ENCODE results near the gene ABI3BP.

ABI3BP gene

GRCh38 chr3:100702980-100703345, 290.3 kb downstream of the ABI3BP start:
- no peak for DNase-seq (ENCODE audit: insufficient read length, low spot score)
- FAIRE-seq: no peak

GRCh38 chr3:100702082-100702979, 290.9 kb downstream of the ABI3BP start:
- FAIRE-seq (peak; percentile 68), DNase-seq (ENCODE audit: insufficient read length, low spot score) (no peak)

- no peak for FAIRE-seq
- no peak for DNase-seq (ENCODE audit: insufficient read length, low spot score)
These were observed 292.5 kb downstream of the ABI3BP start for GRCh38 chr3:100700708-100701107.

Measured in GM19239 (cell line).